HCT116 (cell line): Measurements from ENCODE around the gene ELMO2. TPM values are rescaled to one million over a fixed set of nuclear protein-coding genes. Genes with fewer than 3 reads are reported as not detected.

Source experiments
- ATAC-seq: fragments of 200-7000 bp; cut with Tn5 transposase; 2 replicates; pipeline ENCODE4 v1.9.1; 2020; ENCODE audit warnings: mild to moderate bottlenecking, moderate library complexity
- BruUV-seq: library from RNA; stranded (reverse); fragments of 400-500 nt; replicated peaks from 2 replicates; lab custom pipeline; 2021; lab: Mats Ljungman, UMichigan
- CTCF ChIA-PET: fragments of 300-600 bp; sonication (Branson Sonifier 250); formaldehyde crosslinking; loops from one replicate; lab custom pipeline; 2021; ENCODE audit warnings: antibody characterized with exemption; lab: Charles Lee
- POLR2A ChIA-PET: fragments of 300-600, 350-600 bp; sonication (Branson Sonifier 250); formaldehyde crosslinking; loops from one replicate; lab custom pipeline; 2021; ENCODE audit warnings: antibody characterized with exemption; lab: Charles Lee
- RAD21 ChIA-PET, 2 experiments: fragments of 300-600 bp; sonication (Branson Sonifier 250); formaldehyde crosslinking; loops; one replicate each; lab custom pipeline; 2023; ENCODE audit warnings: low total read pairs in 2 of 2; ENCODE audit not compliant: uncharacterized antibody in 2 of 2, unreplicated experiment in 2 of 2, low non-redundant PET in 1 of 2; lab: Charles Lee
- DNase-seq: peaks from one replicate; pipeline ENCODE4 v3.0.0-alpha.2; 2010; ENCODE audit warnings: low read depth, low spot score
- H2AFZ ChIP-seq: fragments of 200-600 bp; shearing (Covaris generic), sonication (generic); 2 replicates; pipeline ENCODE4 v1.6.1; 2017; ENCODE audit warnings: low read depth, mixed run types, mixed read lengths, antibody characterized with exemption, low read length; ENCODE audit not compliant: poor library complexity, severe bottlenecking
- H3K27ac ChIP-seq: 2 replicates; pipeline ENCODE4 v1.5.1; 2012; ENCODE audit warnings: low read depth, low read length
- H3K27me3 ChIP-seq: fragments of 200-600 bp; sonication (generic); 2 replicates; pipeline ENCODE4 v1.6.1; 2016; ENCODE audit warnings: mixed run types, low read length, mixed read lengths; ENCODE audit not compliant: insufficient read depth
- H3K36me3 ChIP-seq, 2 experiments: fragments of 200-500 bp in 1 of 2; fragments of 200-600 bp in 1 of 2; sonication (Bioruptor generic) in 1 of 2; sonication (generic) in 1 of 2; 2 replicates each; pipeline versions ENCODE4 v1.5.1 to v1.6.1; 2014 to 2016; ENCODE audit warnings: low read length in 2 of 2, inconsistent platforms in 1 of 2, mixed read lengths in 1 of 2, mixed run types in 1 of 2; ENCODE audit not compliant: insufficient read depth in 2 of 2, control insufficient read depth in 1 of 2
- H3K4me1 ChIP-seq, 2 experiments: fragments of 200-600 bp in 1 of 2; sonication (generic) in 1 of 2; 2 replicates each; pipeline versions ENCODE4 v1.5.1 to v1.6.1; 2012 to 2017; ENCODE audit warnings: low read length in 2 of 2, inconsistent platforms in 1 of 2, mild to moderate bottlenecking in 1 of 2, mixed read lengths in 1 of 2, mixed run types in 1 of 2, moderate library complexity in 1 of 2; ENCODE audit not compliant: insufficient read depth in 2 of 2, control insufficient read depth in 1 of 2
- H3K4me2 ChIP-seq: fragments of 200-600 bp; sonication (generic); 2 replicates; pipeline ENCODE4 v1.6.1; 2017; ENCODE audit warnings: mixed run types, low read length, mixed read lengths
- H3K4me3 ChIP-seq, 2 experiments: fragments of 200-600 bp in 1 of 2; sonication (generic) in 1 of 2; replicated peaks in 1 of 2; 2 replicates each; pipeline ENCODE4 v1.5.1; 2011 to 2016; ENCODE audit warnings: low read length in 2 of 2, control low read depth in 1 of 2, low read depth in 1 of 2, mild to moderate bottlenecking in 1 of 2, mixed read lengths in 1 of 2, mixed run types in 1 of 2
- H3K79me2 ChIP-seq: fragments of 200-600 bp; sonication (generic); 2 replicates; pipeline ENCODE4 v1.6.1; 2017; ENCODE audit warnings: mild to moderate bottlenecking, mixed run types, low read length, moderate library complexity, mixed read lengths; ENCODE audit not compliant: insufficient read depth
- H3K9ac ChIP-seq: fragments of 200-600 bp; sonication (generic); 2 replicates; pipeline ENCODE4 v1.6.1; 2016; ENCODE audit warnings: low read length, mixed read lengths
- H3K9me2 ChIP-seq: fragments of 200-600 bp; sonication (generic), shearing (Covaris generic); 2 replicates; pipeline ENCODE4 v1.6.1; 2017; ENCODE audit warnings: mixed run types, mild to moderate bottlenecking, moderate library complexity; ENCODE audit not compliant: insufficient read depth
- H3K9me3 ChIP-seq, 2 experiments: fragments of 200-500 bp in 1 of 2; fragments of 200-600 bp in 1 of 2; sonication (Bioruptor generic) in 1 of 2; sonication (generic) in 1 of 2; 2 replicates each; pipeline ENCODE4 v1.6.1; 2014 to 2017; ENCODE audit warnings: low read length in 2 of 2, mixed read lengths in 2 of 2, inconsistent platforms in 1 of 2, low read depth in 1 of 2, mild to moderate bottlenecking in 1 of 2, mixed run types in 1 of 2, moderate library complexity in 1 of 2; ENCODE audit not compliant: control insufficient read depth in 1 of 2, insufficient read depth in 1 of 2
- H4K20me1 ChIP-seq: fragments of 200-600 bp; sonication (generic), shearing (Covaris generic); 2 replicates; pipeline ENCODE4 v1.6.1; 2017; ENCODE audit warnings: mixed run types, mild to moderate bottlenecking, moderate library complexity; ENCODE audit not compliant: insufficient read depth
- ATF3 ChIP-seq: IDR thresholded peaks from 2 replicates; pipeline ENCODE4 v1.6.1; 2012
- CBX3 ChIP-seq: IDR thresholded peaks from 2 replicates; pipeline ENCODE4 v1.6.1; 2012; ENCODE audit warnings: low read depth
- CEBPB ChIP-seq: IDR thresholded peaks from 2 replicates; pipeline ENCODE4 v1.6.1; 2012; ENCODE audit warnings: low read depth
- EGR1 ChIP-seq: IDR thresholded peaks from 2 replicates; pipeline ENCODE4 v1.6.1; 2012; ENCODE audit warnings: low read depth
- EZH2 ChIP-seq: fragments of 200-600 bp; sonication (generic); IDR thresholded peaks from 2 replicates; pipeline ENCODE4 v1.6.1; 2017; ENCODE audit warnings: antibody characterized with exemption, mixed run types
- EZH2phosphoT487 ChIP-seq: fragments of 200-600 bp; IDR thresholded peaks from 2 replicates; pipeline ENCODE4 v1.6.1; 2018; ENCODE audit warnings: antibody characterized with exemption, borderline replicate concordance
- FOSL1 ChIP-seq: IDR thresholded peaks from 2 replicates; pipeline ENCODE4 v1.6.1; 2012; ENCODE audit warnings: low read depth
- JUND ChIP-seq: IDR thresholded peaks from 2 replicates; pipeline ENCODE4 v1.6.1; 2012
- SIN3A ChIP-seq: IDR thresholded peaks from 2 replicates; pipeline ENCODE4 v1.6.1; 2012; ENCODE audit warnings: low read depth
- TCF7L2 ChIP-seq: IDR thresholded peaks from 2 replicates; pipeline ENCODE4 v1.7.0; 2011; ENCODE audit warnings: borderline replicate concordance, inconsistent platforms; ENCODE audit not compliant: insufficient read depth, insufficient read length; ENCODE audit errors: extremely low read depth
- YY1 ChIP-seq: IDR thresholded peaks from 2 replicates; pipeline ENCODE4 v1.6.1; 2011; ENCODE audit warnings: low read length, low read depth, moderate library complexity, mild to moderate bottlenecking; ENCODE audit not compliant: insufficient replicate concordance; ENCODE audit errors: extremely low read depth
- ZFX ChIP-seq: fragments of 450-650 bp; IDR thresholded peaks from 2 replicates; pipeline ENCODE4 v1.6.1; 2017
- ZNF274 ChIP-seq: fragments of 200-500 bp; sonication (Bioruptor generic); IDR thresholded peaks from 2 replicates; pipeline ENCODE4 v1.6.1; 2014; ENCODE audit warnings: mild to moderate bottlenecking, low read depth, low read length, inconsistent platforms
- intact Hi-C: fragments of 100-400 bp; cut with micrococcal nuclease; formaldehyde crosslinking; loops from 2 replicates; pipeline ENCODE4 v1.10.0; 2022
- total RNA-seq: library from RNA; stranded (reverse); gene quantifications from one replicate; pipeline ENCODE4 v1.2.1, GENCODE V29; 2021; ENCODE audit not compliant: unreplicated experiment
- TF ChIP-seq, protein P1 (sequence below): IDR thresholded peaks from 2 replicates; pipeline ENCODE4 v1.6.1; 2012
- TF ChIP-seq, protein P2 (sequence below), 3 experiments: fragments of 200-600 bp in 1 of 3; sonication (generic) in 1 of 3; IDR thresholded peaks in 2 of 3; conservative IDR thresholded peaks in 1 of 3; 2 replicates each; pipeline ENCODE4 v1.5.1; 2012 to 2017; ENCODE audit warnings: low read depth in 2 of 3, low read length in 2 of 3, antibody characterized with exemption in 1 of 3, borderline replicate concordance in 1 of 3, control low read depth in 1 of 3, mild to moderate bottlenecking in 1 of 3, mixed read lengths in 1 of 3, mixed run types in 1 of 3, moderate library complexity in 1 of 3; ENCODE audit not compliant: insufficient read depth in 1 of 3

The ELMO2 gene
- total RNA-seq, 1 experiment from 2014 or later: 22.9 TPM

- Histone ChIP-seq H3K4me3 (no peak overlapping the region), H2AFZ (no peak overlapping the region), H3K79me2 (no peaks in the 10 kb centered on the region), H3K27ac (no peak overlapping the region), H4K20me1 (no peaks in the 10 kb centered on the region), H3K27me3 (peaks cover 64% of the 10 kb centered on the region), H3K4me2 (no peak overlapping the region), H3K9me3 (no peaks in the 10 kb centered on the region), H3K9me2 (no peaks in the 10 kb centered on the region), H3K9ac (no peak overlapping the region), H3K36me3 (no peaks in the 10 kb centered on the region), H3K4me1 (no peaks in the 10 kb centered on the region)
- no TSS peak for BruUV-seq
- intact Hi-C loops: no loop called here
- RAD21 ChIA-PET: no interaction called here
- POLR2A ChIA-PET: no interaction called here
- no peak for TF ChIP-seq TCF7L2
- no peak for TF ChIP-seq SIN3A
- TF ChIP-seq, protein P1, sequence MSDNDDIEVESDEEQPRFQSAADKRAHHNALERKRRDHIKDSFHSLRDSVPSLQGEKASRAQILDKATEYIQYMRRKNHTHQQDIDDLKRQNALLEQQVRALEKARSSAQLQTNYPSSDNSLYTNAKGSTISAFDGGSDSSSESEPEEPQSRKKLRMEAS: no peak
- no peak for TF ChIP-seq EGR1
- TF ChIP-seq, protein P2, sequence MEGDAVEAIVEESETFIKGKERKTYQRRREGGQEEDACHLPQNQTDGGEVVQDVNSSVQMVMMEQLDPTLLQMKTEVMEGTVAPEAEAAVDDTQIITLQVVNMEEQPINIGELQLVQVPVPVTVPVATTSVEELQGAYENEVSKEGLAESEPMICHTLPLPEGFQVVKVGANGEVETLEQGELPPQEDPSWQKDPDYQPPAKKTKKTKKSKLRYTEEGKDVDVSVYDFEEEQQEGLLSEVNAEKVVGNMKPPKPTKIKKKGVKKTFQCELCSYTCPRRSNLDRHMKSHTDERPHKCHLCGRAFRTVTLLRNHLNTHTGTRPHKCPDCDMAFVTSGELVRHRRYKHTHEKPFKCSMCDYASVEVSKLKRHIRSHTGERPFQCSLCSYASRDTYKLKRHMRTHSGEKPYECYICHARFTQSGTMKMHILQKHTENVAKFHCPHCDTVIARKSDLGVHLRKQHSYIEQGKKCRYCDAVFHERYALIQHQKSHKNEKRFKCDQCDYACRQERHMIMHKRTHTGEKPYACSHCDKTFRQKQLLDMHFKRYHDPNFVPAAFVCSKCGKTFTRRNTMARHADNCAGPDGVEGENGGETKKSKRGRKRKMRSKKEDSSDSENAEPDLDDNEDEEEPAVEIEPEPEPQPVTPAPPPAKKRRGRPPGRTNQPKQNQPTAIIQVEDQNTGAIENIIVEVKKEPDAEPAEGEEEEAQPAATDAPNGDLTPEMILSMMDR (IDR thresholded peaks at IDR 0.05 in 2 of 3, conservative IDR thresholded peaks at IDR 0.05 in 1 of 3; ENCODE audit: borderline replicate concordance in 1 of 3, insufficient read depth in 1 of 3, low read depth in 2 of 3, low read length in 2 of 3): no peak
- CTCF ChIA-PET: no interaction called here
- ATAC-seq (no peak), DNase-seq (no peak)
These were observed 26.6 kb upstream of the ELMO2 start for GRCh38 chr20:46433051-46433450.

- POLR2A ChIA-PET: no interaction called here
- TF ChIP-seq EGR1: no peak
- TF ChIP-seq, protein P2 (IDR thresholded peaks at IDR 0.05 in 2 of 3, conservative IDR thresholded peaks at IDR 0.05 in 1 of 3; ENCODE audit: borderline replicate concordance in 1 of 3, insufficient read depth in 1 of 3, low read depth in 2 of 3, low read length in 2 of 3): no peak
- no peak for TF ChIP-seq EZH2
- no peak for TF ChIP-seq EZH2phosphoT487
- TF ChIP-seq TCF7L2: no peak
- TF ChIP-seq CBX3: no peak
- no peak for TF ChIP-seq ATF3
- TF ChIP-seq SIN3A: no peak
- TF ChIP-seq YY1: no peak
- no peak for TF ChIP-seq JUND
- no peak for TF ChIP-seq FOSL1
- no peak for TF ChIP-seq CEBPB
- TF ChIP-seq ZNF274: no peak
- TF ChIP-seq ZFX: no peak
These were observed 24.7 kb upstream of the ELMO2 start for GRCh38 chr20:46430921-46431712.

More at GRCh38 chr20:46430921-46431712, 24.7 kb upstream of the ELMO2 start:
- intact Hi-C loops: no loop called here
- ATAC-seq (no peak), DNase-seq (no peak)
- Histone ChIP-seq H3K4me2 (no peak overlapping the region), H4K20me1 (no peaks in the 10 kb centered on the region), H3K9ac (no peak overlapping the region), H3K4me1 (no peaks in the 10 kb centered on the region), H3K4me3 (no peak overlapping the region), H3K27ac (no peak overlapping the region), H3K9me2 (no peaks in the 10 kb centered on the region), H3K9me3 (no peaks in the 10 kb centered on the region), H2AFZ (no peak overlapping the region), H3K79me2 (no peaks in the 10 kb centered on the region), H3K27me3 (peaks cover 84% of the 10 kb centered on the region), H3K36me3 (no peaks in the 10 kb centered on the region)
- ChIA-PET RAD21 (no interaction called here), CTCF (no interaction called here)
- BruUV-seq: no TSS peak
